NCI-H2107 treated with DMSO at 0.1 percent for 48 hours (cell line): ENCODE data around the gene ANGEL2.

Experiments used
- DNase-seq: peaks from one replicate; lab custom pipeline; 2025; ENCODE audit not compliant: unreplicated experiment; lab: John Stamatoyannopoulos, UW

The ANGEL2 gene

GRCh38 chr1:212954514-212954913 lies 61.2 kb downstream of the ANGEL2 start:
- DNase-seq = no peak

- no peak for DNase-seq
Measured at GRCh38 chr1:212953321-212953720, 62.3 kb downstream of the ANGEL2 start.

- no peak for DNase-seq
Measured at GRCh38 chr1:212952641-212952976, 63.1 kb downstream of the ANGEL2 start.

GRCh38 chr1:212951947-212952640 lies 63.6 kb downstream of the ANGEL2 start:
- no peak for DNase-seq

GRCh38 chr1:212951126-212951946 lies 64.3 kb downstream of the ANGEL2 start:
- DNase-seq = no peak

GRCh38 chr1:212950243-212951125 lies 65.2 kb downstream of the ANGEL2 start, which contains the start of gene VASH2:
VASH2 (plus strand) TSS chr1:212950541; CDS start chr1:212951543, 1,002 bp downstream.
- peak; percentile 92 for DNase-seq

GRCh38 chr1:212949771-212950170 lies 65.9 kb downstream of the ANGEL2 start:
- DNase-seq = no peak

GRCh38 chr1:212946872-212947271 lies 68.8 kb downstream of the ANGEL2 start:
- DNase-seq = no peak

GRCh38 chr1:212945463-212946160 lies 70.1 kb downstream of the ANGEL2 start:
- no peak for DNase-seq

GRCh38 chr1:212945056-212945455 lies 70.6 kb downstream of the ANGEL2 start:
- DNase-seq = no peak

- no peak for DNase-seq
Measured at GRCh38 chr1:212944229-212944901, 71.3 kb downstream of the ANGEL2 start.

- DNase-seq = no peak
Measured at GRCh38 chr1:212943393-212943710, 72.3 kb downstream of the ANGEL2 start.

GRCh38 chr1:212942679-212943392 lies 72.8 kb downstream of the ANGEL2 start:
- DNase-seq = no peak
